GM21381 (cell line): ENCODE results near the gene ZDHHC14.

ENCODE experiments used
- ATAC-seq: cut with Tn5 transposase; IDR thresholded peaks from one replicate; pipeline ENCODE4 v1.9.1; 2021; ENCODE audit warnings: mild to moderate bottlenecking, moderate library complexity; ENCODE audit not compliant: unreplicated experiment

ZDHHC14 gene

DNA sequence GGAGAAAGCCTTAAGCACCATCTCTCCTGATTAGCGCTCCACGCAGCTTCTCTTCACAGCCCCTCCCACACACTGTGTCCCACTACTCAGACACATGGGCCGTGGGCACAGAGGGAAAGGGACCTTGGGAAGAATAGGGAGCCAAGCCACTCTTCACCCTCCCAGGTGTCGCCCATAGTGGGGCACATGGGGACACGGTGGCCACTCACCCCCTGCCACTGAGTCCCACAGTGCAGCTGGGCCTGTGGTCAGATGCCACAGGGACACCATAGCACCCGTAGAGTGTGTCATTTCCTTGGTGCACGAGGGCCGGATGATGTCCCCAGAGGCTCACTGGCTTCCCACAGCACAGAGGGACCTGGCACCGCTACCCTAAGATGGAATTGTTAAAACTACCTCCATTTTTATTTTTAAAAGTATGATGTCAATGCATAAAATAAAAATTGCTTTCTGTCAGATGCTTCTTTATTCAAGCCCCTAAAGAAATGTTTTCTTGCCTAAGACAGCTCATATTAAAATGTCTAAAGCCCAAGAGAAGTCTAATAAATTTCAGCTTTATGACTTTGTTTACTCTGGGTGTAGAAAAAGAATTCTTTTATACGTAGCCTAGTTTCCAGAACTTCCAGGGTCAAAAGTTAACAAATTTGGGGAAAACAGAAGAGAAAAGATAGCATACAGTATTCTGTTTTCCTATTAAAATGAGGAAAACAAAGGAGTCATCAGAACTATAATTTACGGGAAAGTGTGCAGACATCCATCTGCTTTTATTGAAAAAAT lies 251.0 kb downstream of the ZDHHC14 start:
- ATAC-seq, result no peak

DNA sequence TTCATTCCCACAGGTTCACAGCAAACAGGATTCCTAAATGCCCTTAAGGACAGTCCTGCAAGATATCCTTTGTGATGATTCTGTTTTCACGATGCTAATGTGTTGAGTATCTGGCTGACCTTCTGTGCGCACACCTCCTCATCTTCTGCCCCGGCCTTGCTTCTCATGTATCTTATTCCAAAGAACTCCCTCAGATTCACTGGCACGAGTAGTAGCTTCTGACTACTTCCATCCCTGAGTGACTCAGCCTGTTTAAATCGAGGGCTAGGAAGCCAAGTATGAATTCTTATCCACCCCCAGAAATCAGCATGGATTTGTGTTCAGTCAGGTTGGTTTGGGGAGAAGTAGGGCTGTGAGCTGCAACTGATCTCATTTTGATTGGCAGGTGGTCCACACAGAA lies 251.8 kb downstream of the ZDHHC14 start:
- no peak for ATAC-seq

DNA sequence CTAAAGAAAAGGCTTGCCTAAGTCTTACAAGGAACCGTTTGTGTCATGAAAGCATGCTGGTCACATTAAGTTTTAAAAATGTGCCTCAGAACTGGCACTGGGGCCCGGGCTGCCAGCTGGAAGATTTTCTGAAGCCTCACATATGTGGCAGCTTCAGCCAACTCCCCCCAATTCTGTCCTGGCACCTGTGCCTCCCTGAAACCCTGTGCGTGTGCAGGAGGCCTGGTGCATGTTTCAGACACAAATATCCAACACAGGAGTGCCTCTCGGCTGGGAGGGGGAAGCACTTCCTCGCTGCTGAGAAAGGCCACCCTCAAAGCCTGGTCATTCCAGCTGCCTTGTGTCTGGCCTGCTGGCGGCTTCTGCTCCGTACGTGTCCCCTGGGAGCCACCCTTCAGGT lies 253.6 kb downstream of the ZDHHC14 start:
- ATAC-seq, result no peak

DNA sequence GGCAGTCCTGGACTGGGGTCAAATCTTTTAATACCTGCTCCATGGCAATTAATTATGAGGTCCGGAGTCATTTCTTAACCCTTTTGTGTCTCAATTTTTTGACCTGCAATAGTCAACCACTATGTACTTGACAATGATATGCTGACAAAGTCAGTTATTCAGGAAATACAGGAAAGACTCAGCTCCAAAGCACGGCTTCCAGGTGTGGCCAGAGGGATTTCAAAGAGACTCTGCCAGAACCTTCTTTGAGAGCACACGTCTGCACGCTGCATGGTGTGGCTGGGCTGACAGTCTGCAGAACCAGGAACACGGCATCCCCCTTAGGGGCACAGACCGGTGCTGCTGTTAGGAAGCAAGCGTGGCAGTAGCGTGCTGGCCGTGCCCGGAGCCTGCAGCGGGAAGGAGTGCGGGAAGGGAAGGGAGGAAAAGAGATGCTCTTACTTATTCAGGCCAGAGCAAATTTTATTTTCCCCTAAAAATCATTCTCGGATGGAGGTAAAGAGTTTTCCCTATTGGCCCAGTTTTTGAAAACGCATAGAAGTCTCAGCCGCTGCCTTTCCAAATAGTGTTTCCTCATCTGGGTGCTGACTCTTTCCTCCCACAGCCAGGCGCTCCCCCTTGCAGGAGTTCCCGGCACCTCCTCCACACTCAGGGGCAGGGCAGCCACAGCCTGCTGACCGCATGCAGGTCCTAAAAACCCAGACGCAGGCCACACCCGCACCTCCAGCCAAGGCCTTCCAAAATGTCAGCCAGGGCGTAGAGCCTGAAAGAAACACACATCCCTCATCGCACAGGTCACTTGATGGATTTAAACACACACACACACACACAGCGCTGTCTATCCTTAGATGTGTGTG lies 254.6 kb downstream of the ZDHHC14 start:
- ATAC-seq, result no peak

DNA sequence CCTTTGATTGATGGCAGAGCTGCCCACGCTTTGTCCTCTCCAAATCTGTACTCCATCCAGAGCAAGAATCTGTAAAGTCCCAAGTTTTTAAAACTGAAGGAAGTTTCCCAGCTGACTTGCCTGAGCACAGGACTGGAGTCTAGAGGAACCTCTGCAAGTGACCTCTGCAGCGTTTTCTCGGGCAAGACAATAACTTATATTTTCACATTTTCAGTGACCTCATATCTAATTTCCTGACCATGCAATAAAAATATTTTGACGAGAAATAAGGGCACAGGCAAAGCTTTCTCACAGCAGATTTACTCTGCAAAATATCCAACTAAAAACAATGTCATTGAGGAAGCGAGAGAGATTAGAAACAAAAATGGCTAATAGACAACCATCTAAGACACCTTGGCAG lies 256.5 kb downstream of the ZDHHC14 start:
- no peak for ATAC-seq

DNA sequence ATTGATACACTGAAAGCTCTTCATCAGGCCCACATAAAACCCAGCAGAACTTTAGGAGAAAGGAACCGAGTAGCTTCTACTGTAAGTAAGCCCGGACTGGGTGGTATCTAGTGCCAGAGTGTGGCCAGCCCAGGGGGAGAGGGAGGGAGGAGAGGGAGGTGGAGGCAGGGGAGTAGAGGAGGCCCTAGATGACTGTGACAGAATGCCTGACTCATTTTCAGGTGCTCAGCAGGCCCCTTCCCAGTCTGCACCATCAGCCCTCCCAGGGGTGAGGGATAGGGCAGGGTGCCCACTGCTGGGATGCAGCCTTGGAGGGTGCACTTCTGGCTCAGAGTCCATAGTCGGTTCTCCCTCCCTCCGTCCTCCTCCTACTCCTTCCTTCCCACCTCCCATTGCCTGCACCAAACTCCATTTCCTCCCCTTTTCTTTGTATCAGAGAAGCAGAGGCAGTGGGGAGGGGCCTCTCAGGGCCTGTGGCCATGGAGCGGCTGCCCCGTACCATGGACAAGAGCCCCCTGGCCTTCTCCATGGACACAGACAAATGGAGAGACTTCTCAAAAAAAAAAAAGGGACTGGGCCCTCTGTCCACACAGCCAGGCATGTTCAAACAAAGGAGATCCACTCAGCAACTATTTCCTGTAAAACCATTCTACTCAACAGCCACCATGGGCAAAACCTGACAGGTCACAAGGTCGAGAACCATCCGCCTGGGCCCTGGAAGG lies 257.1 kb downstream of the ZDHHC14 start:
- ATAC-seq, result no peak

DNA sequence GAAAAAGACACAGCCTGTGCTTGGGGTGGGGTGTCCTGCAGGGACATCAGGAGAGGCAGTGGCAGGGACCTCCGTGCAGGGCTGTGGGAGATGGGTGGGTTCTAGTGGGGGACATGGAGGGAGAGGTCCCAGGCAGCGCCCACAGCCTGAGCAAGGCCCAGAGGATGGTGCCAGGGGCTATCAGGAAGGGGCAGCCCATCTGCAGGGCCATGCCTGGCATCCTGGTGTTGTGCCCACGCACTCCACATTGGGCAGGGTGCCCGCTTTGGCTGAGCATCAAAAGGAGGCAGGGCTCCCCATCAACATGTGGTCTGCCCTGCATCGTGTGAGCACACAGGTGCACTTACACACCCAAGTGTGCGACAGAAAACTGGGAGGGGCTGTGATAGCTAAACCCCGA lies 257.8 kb downstream of the ZDHHC14 start:
- no peak for ATAC-seq

DNA sequence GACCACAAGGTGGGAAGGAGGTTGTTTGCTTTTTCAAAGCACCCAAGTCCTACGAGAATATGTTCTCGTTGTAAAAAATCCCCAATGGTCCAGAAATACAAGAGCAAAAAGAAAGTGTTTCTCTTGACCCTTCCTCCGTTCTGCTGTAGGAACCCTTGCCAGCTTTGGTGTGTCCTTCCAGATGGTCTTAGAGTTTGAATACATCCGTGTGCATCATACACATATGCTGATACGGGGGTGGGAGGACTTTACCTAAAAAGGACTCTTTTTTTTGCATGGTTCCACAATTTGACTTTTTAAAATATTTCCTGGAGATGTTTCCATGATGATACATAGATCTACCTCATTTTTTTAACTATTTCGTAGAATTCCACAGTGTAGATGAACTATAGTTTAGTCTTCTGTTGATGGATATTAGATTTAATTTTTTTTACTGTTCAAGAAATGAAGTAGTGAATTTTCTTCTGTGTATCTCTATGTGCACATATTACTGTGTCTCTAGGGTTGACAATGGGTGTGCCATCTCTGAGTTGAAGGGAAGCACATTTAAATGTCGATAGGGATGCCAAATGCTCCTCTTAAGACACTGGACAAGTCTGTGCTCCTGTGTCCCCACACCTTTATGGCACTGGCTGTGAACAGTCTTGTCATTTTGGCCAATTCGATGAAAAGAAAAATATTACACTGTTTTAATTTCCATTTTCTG lies 259.9 kb downstream of the ZDHHC14 start:
- no peak for ATAC-seq

DNA sequence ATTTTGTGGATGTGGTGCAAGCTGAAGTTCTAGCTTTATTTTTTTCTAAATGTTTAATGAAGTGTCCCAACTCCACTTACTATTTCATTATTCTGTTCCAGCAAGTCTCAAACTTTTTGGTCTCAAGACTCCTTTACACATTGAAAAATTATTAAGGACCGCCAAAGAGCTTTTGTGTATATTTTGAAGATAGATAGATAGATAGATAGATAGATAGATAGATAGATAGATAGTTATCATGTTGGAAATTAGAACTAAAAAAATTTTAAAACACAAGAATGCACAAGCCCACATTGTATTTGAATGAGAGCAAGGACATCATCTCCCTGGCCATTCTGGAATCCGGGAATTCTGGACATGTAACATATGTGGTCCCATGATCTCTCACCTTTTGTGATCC lies 260.8 kb downstream of the ZDHHC14 start:
- ATAC-seq, result no peak

DNA sequence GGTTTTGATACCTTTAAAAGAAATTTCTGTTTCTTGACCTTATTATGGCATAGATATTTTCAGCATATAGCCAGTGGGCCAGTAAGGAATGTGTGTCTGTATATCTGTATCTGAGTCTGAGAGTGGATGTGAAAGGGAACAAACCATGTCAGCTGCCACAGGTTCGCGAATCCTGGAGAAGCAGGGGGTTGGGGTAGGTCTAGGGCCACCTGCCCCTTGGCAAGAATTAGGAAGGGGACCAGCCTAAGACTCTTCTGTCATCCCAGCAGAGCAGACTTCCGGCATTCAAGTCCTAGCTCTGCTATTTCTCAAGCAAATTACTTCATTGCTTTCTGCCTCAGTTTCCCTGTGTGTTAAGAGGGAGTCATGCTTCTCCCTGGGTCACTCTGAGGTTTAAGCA lies 261.7 kb downstream of the ZDHHC14 start:
- ATAC-seq, result no peak

DNA sequence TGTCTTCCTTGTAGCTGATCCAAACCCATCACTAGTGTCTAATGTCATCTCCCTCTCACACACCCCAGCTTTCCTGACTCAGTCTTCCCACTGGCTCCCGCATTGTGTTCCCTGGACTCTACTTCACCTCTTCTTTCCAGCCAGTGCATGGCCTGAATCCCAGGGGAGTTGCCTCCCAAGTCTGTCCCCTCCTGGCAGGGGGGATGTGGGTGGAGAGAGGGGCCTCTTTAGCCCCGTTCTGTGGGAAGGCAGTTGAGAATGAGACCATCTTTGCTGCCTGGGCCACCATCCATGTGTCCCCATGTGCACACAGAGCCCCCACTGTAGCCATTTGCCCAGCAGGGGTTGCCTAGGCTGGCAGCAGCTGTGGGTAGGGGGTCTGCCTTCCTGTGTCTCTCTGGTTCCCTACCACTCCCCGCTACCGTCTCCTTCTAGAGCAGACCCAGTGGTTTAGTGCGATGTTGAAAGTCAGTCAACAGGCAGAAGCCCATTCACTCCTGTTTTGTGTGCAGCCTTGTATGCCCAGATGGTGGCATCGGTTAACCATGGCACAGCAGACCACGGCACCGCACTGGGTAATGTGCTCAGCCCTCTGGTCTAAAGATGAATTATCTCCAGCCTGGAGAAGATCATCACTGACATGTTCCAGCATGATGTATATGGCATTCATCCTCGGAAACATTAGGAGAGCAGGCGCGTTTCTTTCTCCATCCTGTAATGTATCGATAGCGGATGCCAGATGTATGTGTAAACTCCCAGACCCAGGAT lies 263.2 kb downstream of the ZDHHC14 start:
- no peak for ATAC-seq

DNA sequence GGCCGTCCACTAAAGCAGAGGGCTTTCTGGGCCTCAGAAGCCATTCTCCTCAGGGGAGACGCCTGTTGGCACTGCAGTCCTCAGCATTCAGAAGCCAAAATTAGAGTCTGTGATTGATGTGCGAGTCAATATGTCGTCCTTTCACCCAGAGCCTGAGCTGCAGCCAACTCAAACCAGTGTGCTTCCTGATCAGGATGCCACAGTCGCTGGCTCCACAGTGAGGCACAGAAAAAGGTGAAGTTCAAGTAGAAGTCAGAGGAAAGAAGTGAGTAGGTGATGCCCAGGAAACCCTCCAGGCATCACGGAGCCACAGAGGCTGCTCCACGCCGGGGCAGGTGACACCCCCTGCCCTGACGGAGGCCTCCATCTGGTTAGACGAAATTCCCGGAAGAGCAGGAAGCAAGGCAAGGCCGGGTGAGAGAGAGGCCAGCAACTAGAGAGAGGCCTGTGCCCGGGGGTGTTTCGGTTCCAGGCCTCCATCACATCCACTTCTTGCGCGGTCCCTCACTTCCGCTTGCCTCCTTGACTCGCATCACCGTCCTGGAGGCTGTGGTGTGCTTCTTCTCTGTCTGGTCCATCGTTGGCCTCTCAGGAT lies 264.3 kb downstream of the ZDHHC14 start:
- no peak for ATAC-seq

DNA sequence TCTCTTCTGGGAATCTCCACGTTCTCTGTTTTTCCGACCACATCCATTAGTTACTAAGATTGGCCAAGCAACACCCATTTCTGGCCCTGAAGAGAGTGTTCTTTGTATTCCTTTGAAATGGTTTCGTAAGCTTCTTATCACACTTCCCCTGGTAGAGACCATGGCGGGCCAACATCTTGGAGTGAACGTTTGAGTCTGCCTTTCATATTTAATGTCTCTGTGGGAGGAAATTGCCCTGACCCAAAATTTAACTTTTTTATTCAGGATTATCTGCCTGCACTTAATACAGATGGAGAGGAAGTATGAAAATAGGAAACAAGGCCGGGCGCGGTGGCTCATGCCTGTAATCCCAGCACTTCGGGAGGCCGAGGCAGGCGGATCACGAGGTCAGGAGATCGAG lies 265.0 kb downstream of the ZDHHC14 start:
- no peak for ATAC-seq

DNA sequence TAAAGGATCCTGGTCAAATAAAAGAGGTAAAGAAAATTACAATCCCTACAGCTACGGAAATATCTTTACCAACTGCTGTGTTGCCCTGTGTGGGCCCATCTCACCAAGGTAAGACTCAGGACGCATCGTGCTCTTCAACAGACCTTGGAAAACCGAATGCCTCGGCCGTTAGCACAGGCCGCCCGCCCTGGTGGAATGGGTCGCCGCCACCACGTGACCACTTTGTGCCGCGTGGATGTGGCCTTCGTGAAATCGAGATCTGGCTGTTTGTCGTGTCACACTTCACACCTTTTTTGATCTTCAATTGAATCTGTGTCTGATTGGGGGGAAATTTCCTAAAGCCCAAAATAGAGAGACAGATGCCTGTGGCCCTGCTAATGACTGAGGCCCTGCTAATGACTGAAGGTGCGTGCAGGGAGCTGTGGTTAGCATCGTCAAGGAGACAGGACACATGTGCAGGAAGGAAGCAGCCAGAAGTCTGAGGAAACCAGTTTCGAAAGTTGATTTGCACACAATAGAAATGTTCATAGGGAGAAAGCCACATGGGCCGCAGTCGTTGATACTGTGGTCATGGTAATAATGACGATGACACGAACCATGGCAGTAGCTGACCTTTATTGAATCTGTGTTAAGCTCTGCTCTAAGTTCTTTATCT lies 266.4 kb downstream of the ZDHHC14 start:
- ATAC-seq, result no peak

DNA sequence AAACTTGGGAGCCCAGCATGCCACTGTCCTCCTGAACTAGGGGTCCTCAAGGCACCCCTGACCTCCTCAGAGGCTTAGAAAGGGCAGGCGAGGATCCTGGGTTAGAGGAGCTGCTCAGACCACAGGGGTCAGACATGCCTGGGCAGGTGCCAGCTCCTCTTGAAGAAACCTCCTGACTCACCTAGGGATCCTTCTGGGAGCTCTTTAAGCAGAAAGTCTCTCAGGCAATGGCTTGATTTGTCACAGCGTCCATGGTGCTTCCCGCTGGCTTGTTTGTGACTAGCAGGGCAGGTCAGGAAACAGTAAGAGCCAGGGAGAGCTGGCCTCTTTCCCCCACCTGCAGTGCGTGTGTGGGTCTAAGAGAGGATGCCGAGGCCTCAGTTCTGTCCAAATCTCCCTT lies 267.6 kb downstream of the ZDHHC14 start:
- ATAC-seq, result no peak

DNA sequence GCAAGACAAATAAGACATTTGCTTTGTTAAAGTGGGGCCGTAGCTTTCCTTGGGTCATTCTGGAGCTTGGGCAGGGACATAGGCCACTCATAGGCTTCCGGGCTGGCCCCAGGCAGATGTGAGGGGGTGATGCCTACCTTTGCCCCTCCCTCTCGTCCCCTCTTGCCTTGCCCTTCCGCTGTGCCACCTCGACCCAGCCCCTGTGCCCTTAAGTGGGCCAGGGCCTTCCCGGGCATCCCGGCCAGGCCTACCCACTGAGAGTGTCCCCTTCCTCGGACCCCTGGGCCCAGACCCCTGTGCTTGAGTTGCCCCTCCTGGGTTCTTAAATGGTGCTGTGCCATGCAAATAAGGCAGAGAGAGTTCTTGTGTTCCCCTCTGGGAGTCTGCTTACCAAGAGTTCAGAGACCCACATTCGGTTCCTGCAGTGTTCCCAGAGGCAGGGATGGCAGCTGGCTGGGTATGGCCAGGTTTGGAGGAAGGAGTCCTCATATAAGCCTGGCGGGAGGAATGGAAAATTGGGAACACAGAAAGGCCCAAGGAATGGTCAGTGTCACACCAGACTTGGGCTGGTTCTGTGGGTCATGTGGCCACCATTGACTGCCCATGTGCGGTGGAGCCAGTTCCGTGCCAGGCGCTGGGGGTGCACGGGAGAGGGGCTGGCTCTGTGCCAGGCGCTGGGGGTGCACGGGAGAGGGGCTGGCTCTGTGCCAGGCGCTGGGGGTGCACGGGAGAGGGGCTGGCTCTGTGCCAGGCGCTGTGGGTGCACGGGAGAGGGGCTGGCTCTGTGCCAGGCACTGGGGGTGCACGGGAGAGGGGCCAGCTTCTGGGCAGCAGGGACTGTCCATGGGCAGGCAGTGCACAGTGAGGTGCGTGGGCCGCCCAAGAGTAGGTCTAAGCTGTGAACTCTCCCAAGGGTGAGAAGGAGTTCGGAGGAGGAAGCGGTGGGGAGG lies 268.6 kb downstream of the ZDHHC14 start:
- ATAC-seq, result no peak

DNA sequence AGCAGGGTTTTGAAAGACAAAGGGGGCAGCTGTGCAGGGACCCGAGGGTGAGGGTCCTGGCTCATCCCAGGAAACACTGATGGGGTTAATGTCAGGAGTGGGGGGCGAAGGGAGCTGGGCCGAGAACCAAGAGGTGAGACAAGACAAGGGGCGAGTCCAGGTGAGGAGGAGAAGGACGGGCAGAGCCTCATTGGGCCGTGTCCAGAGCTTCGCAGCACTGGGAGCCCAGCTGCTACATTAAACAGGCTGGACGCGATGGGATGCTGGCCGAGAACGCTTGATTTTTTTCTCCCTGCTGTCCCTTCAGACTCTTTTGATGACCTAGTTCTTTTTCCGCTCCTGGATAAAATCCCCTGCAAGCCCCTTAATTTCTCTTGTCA lies 269.3 kb downstream of the ZDHHC14 start:
- no peak for ATAC-seq

DNA sequence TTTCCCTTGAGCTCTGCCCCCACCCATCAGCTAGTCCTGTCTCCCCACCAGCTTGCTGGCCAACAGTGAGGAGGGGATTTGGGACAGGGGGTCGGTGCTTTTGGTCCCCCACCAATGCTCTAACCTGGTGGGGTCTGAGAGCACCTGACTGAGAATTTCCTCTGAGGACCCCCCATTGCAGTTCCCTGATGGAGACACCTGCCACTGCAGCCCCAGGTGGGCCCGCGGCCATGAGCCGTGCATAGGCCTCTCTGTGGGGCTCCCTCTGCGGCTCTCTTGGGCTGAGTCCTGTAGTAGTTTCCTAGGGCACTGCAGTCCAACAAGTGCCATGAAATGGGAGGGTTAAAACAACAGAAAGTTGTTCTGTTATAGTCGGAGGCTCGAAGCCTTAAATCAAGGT lies 269.8 kb downstream of the ZDHHC14 start:
- no peak for ATAC-seq
